Left renal pelvis (tissue), 4 donors: ENCODE results near the gene WDR4. TPM values are rescaled to one million over a fixed set of nuclear protein-coding genes. Genes with fewer than 3 reads are reported as not detected.
"Not testable (repeated sequence)": the region's sequence is repeated elsewhere in the genome, so short reads cannot be mapped to it uniquely, and the experiment has no call there.

Experiments
- DNase-seq, 4 donors: peaks; one replicate each; pipeline ENCODE4 v3.0.0-alpha.2; 2013; ENCODE audit warnings: low read depth in 4 of 4, low spot score in 3 of 4
- polyA plus RNA-seq, 4 donors: library from polyadenylated mRNA; unstranded; fragments of 120-200 nt; gene quantifications; one replicate each; pipeline ENCODE4 v1.2.1, GENCODE V29; 2013; ENCODE audit not compliant: insufficient read length in 4 of 4

Gene WDR4
- polyA plus RNA-seq: 10 to 100 TPM in 2 of 4 donors, 1 to 10 TPM in 2; 7.1 to 15.4 (median 10.3) TPM

GRCh38 chr21:42878993-42879787 lies at the start of gene WDR4:
TSS of gene WDR4 (minus strand) at chr21:42879539. CDS start at chr21:42879495, 44 bp downstream.
- peak; percentile 94 to 96 (median 96) for DNase-seq

GRCh38 chr21:42927474-42928200 lies 48.3 kb upstream of the WDR4 start:
- DNase-seq: not testable (repeated sequence)

GRCh38 chr21:42925114-42925926 lies 46.0 kb upstream of the WDR4 start, which contains the start of gene ERVH48-1:
TSS of gene ERVH48-1 (minus strand) at chr21:42925630. CDS start at chr21:42919006, 6,624 bp downstream.
- no peak for DNase-seq

GRCh38 chr21:42924433-42924751 lies 45.1 kb upstream of the WDR4 start:
- DNase-seq: no peak

GRCh38 chr21:42923553-42924432 lies 44.5 kb upstream of the WDR4 start:
- peak; percentile 62 to 83 (median 68) for DNase-seq

GRCh38 chr21:42922918-42923317 lies 43.6 kb upstream of the WDR4 start:
- DNase-seq: no peak

GRCh38 chr21:42921927-42922326 lies 42.6 kb upstream of the WDR4 start:
- no peak for DNase-seq

- no peak for DNase-seq
These were observed 39.0 kb upstream of the WDR4 start for GRCh38 chr21:42918291-42918690.

GRCh38 chr21:42913476-42913875 lies 34.1 kb upstream of the WDR4 start:
- peak in 1 of 4 donors; percentile 48 for DNase-seq

- not testable (repeated sequence) for DNase-seq
These were observed 32.6 kb upstream of the WDR4 start for GRCh38 chr21:42911920-42912319.

GRCh38 chr21:42908484-42908883 lies 29.1 kb upstream of the WDR4 start:
- not testable (repeated sequence) for DNase-seq

- DNase-seq: no peak
These were observed 26.9 kb upstream of the WDR4 start for GRCh38 chr21:42906233-42906632.

- no peak for DNase-seq
These were observed 25.9 kb upstream of the WDR4 start for GRCh38 chr21:42905195-42905594.

- no peak for DNase-seq
These were observed 24.5 kb upstream of the WDR4 start for GRCh38 chr21:42903817-42904216.

- no peak for DNase-seq
These were observed 21.1 kb upstream of the WDR4 start for GRCh38 chr21:42900446-42900845.

- peak; percentile 94 to 99 (median 97) for DNase-seq
These were observed 13.8 kb upstream of the WDR4 start, which contains the start of gene NDUFV3 for GRCh38 chr21:42892931-42893755. TSS of gene NDUFV3 (plus strand) at chr21:42893309. CDS start at chr21:42893334, 25 bp downstream.

- DNase-seq: no peak
These were observed 13.2 kb upstream of the WDR4 start for GRCh38 chr21:42892582-42892930.

- DNase-seq: no peak
These were observed 8.0 kb upstream of the WDR4 start for GRCh38 chr21:42887326-42887725.

GRCh38 chr21:42883921-42884320 lies 4.6 kb upstream of the WDR4 start:
- no peak for DNase-seq
